HFFc6 (cell line): ENCODE results near the gene BPIFB3. TPM values are rescaled to one million over a fixed set of nuclear protein-coding genes. Genes with fewer than 3 reads are reported as not detected.

ENCODE experiments used
- DNase-seq: peaks from one replicate; pipeline ENCODE4 v3.0.0-alpha.2; 2018
- H3K27ac Mint-ChIP-seq: 2 replicates; pipeline ENCODE4 v1.8.0; 2020; ENCODE audit warnings: mild to moderate bottlenecking, mixed read lengths
- H3K27me3 Mint-ChIP-seq: 2 replicates; pipeline ENCODE4 v1.8.0; 2021; ENCODE audit warnings: mild to moderate bottlenecking, moderate library complexity, mixed read lengths; ENCODE audit not compliant: insufficient read depth
- H3K36me3 Mint-ChIP-seq: 2 replicates; pipeline ENCODE4 v1.8.0; 2021; ENCODE audit warnings: low read depth, mixed read lengths
- H3K4me1 Mint-ChIP-seq: 2 replicates; pipeline ENCODE4 v1.8.0; 2020; ENCODE audit warnings: low read depth, mixed read lengths
- H3K4me3 Mint-ChIP-seq: 2 replicates; pipeline ENCODE4 v1.8.0; 2020; ENCODE audit warnings: mild to moderate bottlenecking, moderate library complexity, mixed read lengths
- H3K9me3 Mint-ChIP-seq: 2 replicates; pipeline ENCODE4 v1.8.0; 2020; ENCODE audit warnings: mild to moderate bottlenecking, mixed read lengths
- CTCF ChIP-seq: fragments of 200-600 bp; sonication (generic); IDR thresholded peaks from 2 replicates; pipeline ENCODE4 v1.5.0; 2021; ENCODE audit warnings: antibody characterized with exemption, mild to moderate bottlenecking
- total RNA-seq, 6 experiments: library from RNA; stranded (reverse); fragmentation: NEBNext Ultra II Directional; extraction: Animal tissue kit (Norgen Biotek cat#: 25700); gene quantifications; 2 replicates in 1 of 6; 3 replicates in 5 of 6; pipeline ENCODE4 v1.2.3, GENCODE V29; 2021

BPIFB3 gene
- total RNA-seq, 6 experiments from 2014 or later = not detected

GRCh38 chr20:33010674-33011449 lies 42.8 kb upstream of the BPIFB3 start:
- no peak for TF ChIP-seq CTCF
- DNase-seq = no peak
- H3K36me3 Mint-ChIP-seq = no peaks in the 10 kb centered on the region
- no peak overlapping the region for H3K4me3 Mint-ChIP-seq
- H3K4me1 Mint-ChIP-seq = no peaks in the 10 kb centered on the region
- H3K27ac Mint-ChIP-seq = no peak overlapping the region
- H3K27me3 Mint-ChIP-seq = peaks cover 36% of the 10 kb centered on the region
- H3K9me3 Mint-ChIP-seq = no peaks in the 10 kb centered on the region

GRCh38 chr20:33012327-33013189 lies 41.1 kb upstream of the BPIFB3 start:
- no peaks in the 10 kb centered on the region for H3K36me3 Mint-ChIP-seq
- no peak overlapping the region for H3K4me3 Mint-ChIP-seq
- TF ChIP-seq CTCF = no peak
- DNase-seq = no peak
- no peaks in the 10 kb centered on the region for H3K9me3 Mint-ChIP-seq
- no peaks in the 10 kb centered on the region for H3K4me1 Mint-ChIP-seq
- peaks cover 46% of the 10 kb centered on the region for H3K27me3 Mint-ChIP-seq
- H3K27ac Mint-ChIP-seq = no peak overlapping the region

GRCh38 chr20:33013701-33014326 lies 39.9 kb upstream of the BPIFB3 start:
- no peak for TF ChIP-seq CTCF
- Mint-ChIP-seq H3K4me1 (no peaks in the 10 kb centered on the region), H3K36me3 (no peaks in the 10 kb centered on the region), H3K27ac (no peak overlapping the region), H3K27me3 (peaks cover 47% of the 10 kb centered on the region), H3K9me3 (no peaks in the 10 kb centered on the region), H3K4me3 (no peak overlapping the region)
- DNase-seq = no peak

GRCh38 chr20:33014336-33015113 lies 39.2 kb upstream of the BPIFB3 start:
- no peak for DNase-seq
- H3K27me3 Mint-ChIP-seq = peaks cover 52% of the 10 kb centered on the region
- no peaks in the 10 kb centered on the region for H3K36me3 Mint-ChIP-seq
- TF ChIP-seq CTCF = no peak
- no peaks in the 10 kb centered on the region for H3K9me3 Mint-ChIP-seq
- H3K4me1 Mint-ChIP-seq = no peaks in the 10 kb centered on the region
- H3K27ac Mint-ChIP-seq = no peak overlapping the region
- H3K4me3 Mint-ChIP-seq = no peak overlapping the region

- TF ChIP-seq CTCF = no peak
- Mint-ChIP-seq H3K4me3 (no peak overlapping the region), H3K9me3 (no peaks in the 10 kb centered on the region), H3K36me3 (no peaks in the 10 kb centered on the region), H3K27ac (no peak overlapping the region), H3K4me1 (no peaks in the 10 kb centered on the region), H3K27me3 (peaks cover 53% of the 10 kb centered on the region)
- no peak for DNase-seq
Observed at GRCh38 chr20:33015114-33015484, 38.6 kb upstream of the BPIFB3 start.
